HepG2 (cell line): ENCODE data around the gene ABCC5. TPM values are rescaled to one million over a fixed set of nuclear protein-coding genes. Genes with fewer than 3 reads are reported as not detected.

ENCODE experiments used
- ATAC-seq: fragments of 200-7000 bp; cut with Tn5 transposase; 3 replicates; pipeline ENCODE4 v1.9.1; 2020; ENCODE audit warnings: mild to moderate bottlenecking, moderate library complexity
- BruUV-seq: library from RNA; stranded (reverse); fragments of 400-500 nt; replicated peaks from 2 replicates; lab custom pipeline; 2021; lab: Mats Ljungman, UMichigan
- CTCF ChIA-PET: fragments of 300-600 bp; formaldehyde crosslinking; extraction: SDS; loops from one replicate; lab custom pipeline; 2021; ENCODE audit warnings: low total read pairs, inconsistent platforms, low intra/inter-chr PET ratio; lab: Yijun Ruan, JAX
- POLR2A ChIA-PET: fragments of 350-600 bp; sonication (Branson Sonifier 250); formaldehyde crosslinking; loops from one replicate; lab custom pipeline; 2020; ENCODE audit warnings: antibody characterized with exemption, inconsistent platforms; lab: Yijun Ruan, JAX
- DNase-seq: peaks from one replicate; pipeline ENCODE4 v3.0.0-alpha.2; 2015; ENCODE audit warnings: low spot score
- FAIRE-seq: peaks from 3 replicates; lab custom pipeline; 2011; peaks lifted over from hg19 to GRCh38; lab: Jason Lieb, UNC
- H2AFZ ChIP-seq: one replicate; pipeline ENCODE4 v1.6.1; 2011; ENCODE audit warnings: low read length, inconsistent platforms
- H3K27ac ChIP-seq: fragments of 300-600 bp; 3 replicates; pipeline ENCODE4 v1.8.0; 2011; ENCODE audit warnings: mixed run types, mild to moderate bottlenecking, mixed read lengths, low read length, inconsistent platforms; ENCODE audit not compliant: insufficient read depth; ENCODE audit errors: extremely low read length
- H3K27me3 ChIP-seq, 2 experiments: fragments of 200-600 bp in 1 of 2; 2 replicates in 1 of 2; 3 replicates in 1 of 2; pipeline versions ENCODE4 v1.6.0 to v1.8.0; 2011; ENCODE audit warnings: low read length in 2 of 2, mild to moderate bottlenecking in 2 of 2, moderate library complexity in 2 of 2, inconsistent platforms in 1 of 2; ENCODE audit not compliant: insufficient read depth in 2 of 2, control insufficient read depth in 1 of 2
- H3K36me3 ChIP-seq, 2 experiments: fragments of 200-600 bp in 1 of 2; replicated peaks in 1 of 2; 2 replicates in 1 of 2; 3 replicates in 1 of 2; pipeline versions ENCODE4 v1.5.1 to v1.8.0; 2011; ENCODE audit warnings: low read length in 2 of 2, inconsistent platforms in 1 of 2; ENCODE audit not compliant: insufficient read depth in 2 of 2, control insufficient read depth in 1 of 2
- H3K4me1 ChIP-seq: 2 replicates; pipeline ENCODE4 v1.5.1; 2012; ENCODE audit warnings: low read length, inconsistent platforms; ENCODE audit not compliant: insufficient read depth
- H3K4me2 ChIP-seq: 2 replicates; pipeline ENCODE4 v1.6.0; 2011; ENCODE audit warnings: low read depth, low read length, inconsistent platforms
- H3K4me3 ChIP-seq, 3 experiments: fragments of 200-600 bp in 1 of 3; sonication (generic), shearing (Covaris generic) in 1 of 3; replicated peaks in 1 of 3; 2 replicates each; pipeline ENCODE4 v1.5.1; 2011 to 2016; ENCODE audit warnings: low read length in 3 of 3, inconsistent platforms in 2 of 3, low read depth in 2 of 3, mild to moderate bottlenecking in 2 of 3, control low read depth in 1 of 3, mixed read lengths in 1 of 3; ENCODE audit not compliant: insufficient read depth in 1 of 3
- H3K79me2 ChIP-seq: one replicate; pipeline ENCODE4 v1.6.1; 2011; ENCODE audit warnings: low read length, inconsistent platforms; ENCODE audit not compliant: insufficient read depth
- H3K9ac ChIP-seq: 2 replicates; pipeline ENCODE4 v1.6.0; 2011; ENCODE audit warnings: mild to moderate bottlenecking, low read depth, low read length, inconsistent platforms; ENCODE audit not compliant: insufficient read depth
- H3K9me3 ChIP-seq: 2 replicates; pipeline ENCODE4 v1.5.1; 2012; ENCODE audit warnings: mild to moderate bottlenecking, low read length
- H4K20me1 ChIP-seq: 2 replicates; pipeline ENCODE4 v1.6.0; 2011; ENCODE audit warnings: inconsistent platforms, mild to moderate bottlenecking, low read length, moderate library complexity; ENCODE audit not compliant: insufficient read depth
- EZH2 ChIP-seq: conservative IDR thresholded peaks from 2 replicates; pipeline ENCODE4 v1.6.1; 2012; ENCODE audit warnings: mild to moderate bottlenecking, low read depth, low read length, moderate library complexity
- HIVEP1 ChIP-seq: sonication (generic); formaldehyde crosslinking; IDR thresholded peaks from 2 replicates; pipeline ENCODE4 v1.4.0; 2020; ENCODE audit warnings: mild to moderate bottlenecking, missing genetic modification reagents
- POLR2AphosphoS2 ChIP-seq: IDR thresholded peaks from 2 replicates; pipeline ENCODE4 v1.6.1; 2011; ENCODE audit warnings: low read depth, low read length, improper control_type of control experiment
- SOX5 ChIP-seq: IDR thresholded peaks from 2 replicates; pipeline ENCODE4 v1.6.1; 2016; ENCODE audit warnings: borderline replicate concordance
- TP53 ChIP-seq: sonication (generic); formaldehyde crosslinking; conservative IDR thresholded peaks from 2 replicates; pipeline ENCODE4 v1.4.0; 2020; ENCODE audit warnings: missing genetic modification reagents
- YY1 ChIP-seq: IDR thresholded peaks from 2 replicates; pipeline ENCODE4 v1.6.1; 2011; ENCODE audit warnings: low read length, low read depth, moderate library complexity, mild to moderate bottlenecking; ENCODE audit not compliant: insufficient read depth, insufficient replicate concordance
- ZFP1 ChIP-seq: IDR thresholded peaks from 2 replicates; pipeline ENCODE4 v1.6.1; 2016
- ZFX ChIP-seq: sonication (generic); formaldehyde crosslinking; IDR thresholded peaks from 2 replicates; pipeline ENCODE4 v1.4.0; 2020; ENCODE audit warnings: mild to moderate bottlenecking, low read depth, missing genetic modification reagents, moderate library complexity
- ZNF274 ChIP-seq: sonication (generic); formaldehyde crosslinking; IDR thresholded peaks from 2 replicates; pipeline ENCODE4 v1.5.1; 2020; ENCODE audit warnings: mild to moderate bottlenecking, missing genetic modification reagents
- ZNF619 ChIP-seq: sonication (generic); formaldehyde crosslinking; IDR thresholded peaks from 2 replicates; pipeline ENCODE4 v1.4.0; 2020; ENCODE audit warnings: mild to moderate bottlenecking, missing genetic modification reagents
- ZNF687 ChIP-seq: sonication (generic); formaldehyde crosslinking; IDR thresholded peaks from 2 replicates; pipeline ENCODE4 v1.5.1; 2020; ENCODE audit warnings: mild to moderate bottlenecking, missing genetic modification reagents, moderate library complexity
- ZNF780A ChIP-seq: sonication (generic); formaldehyde crosslinking; IDR thresholded peaks from 2 replicates; pipeline ENCODE4 v1.8.0; 2022; ENCODE audit warnings: mild to moderate bottlenecking, missing genetic modification reagents, moderate library complexity
- ZNF879 ChIP-seq: sonication (generic); formaldehyde crosslinking; IDR thresholded peaks from 2 replicates; pipeline ENCODE4 v1.8.1; 2023; ENCODE audit warnings: missing genetic modification reagents
- whole genome bisulfite sequencing: methylation state at CpG from one replicate; pipeline ENCODE4 v1.1.6; 2017; ENCODE audit warnings: low lambda C conversion rate; 5-methylcytosine and 5-hydroxymethylcytosine counted together
- in situ Hi-C: cut with HindIII; loops from 2 replicates; pipeline ENCODE4 v1.10.0; 2017; ENCODE audit warnings: low pct_unique_long_range_greater_than_20kb; ENCODE audit not compliant: extremely low pct_ligation_motif_present
- intact Hi-C: fragments of 100-400 bp; cut with micrococcal nuclease; formaldehyde crosslinking; loops from one replicate; pipeline ENCODE4 v1.10.0; 2022; ENCODE audit not compliant: unreplicated experiment
- polyA plus RNA-seq, 8 experiments: library from polyadenylated mRNA; depleted of rRNA in 3 of 8; stranded (reverse) in 7 of 8; unstranded in 1 of 8; fragments of >200 nt; fragmentation: Illumina TruSeq in 4 of 8; extraction: Trizol in 4 of 8; gene quantifications; 2 replicates each; pipeline versions ENCODE4 v1.2.1 to v1.2.3, GENCODE V29; 2011 to 2016; ENCODE audit warnings: low read depth in 4 of 8, missing spikeins in 1 of 8, mixed read lengths in 1 of 8; ENCODE audit not compliant: insufficient read depth in 1 of 8
- total RNA-seq, 5 experiments: library from RNA; depleted of rRNA; stranded (reverse); fragments of >200 nt; fragmentation: Illumina TruSeq; extraction: Trizol; gene quantifications; 2 replicates each; pipeline ENCODE4 v1.2.3, GENCODE V29; 2016; ENCODE audit warnings: low read depth in 1 of 5
- TF ChIP-seq, protein P1 (sequence below): sonication (generic); formaldehyde crosslinking; IDR thresholded peaks from 2 replicates; pipeline ENCODE4 v1.8.0; 2022; ENCODE audit warnings: missing genetic modification reagents, mild to moderate bottlenecking, inconsistent platforms, borderline replicate concordance
- TF ChIP-seq, protein P2 (sequence below): sonication (generic); formaldehyde crosslinking; IDR thresholded peaks from 2 replicates; pipeline ENCODE4 v1.4.0; 2020; ENCODE audit warnings: missing genetic modification reagents

Gene ABCC5
- total and polyA plus RNA-seq, 2 of the 13 experiments (the other 11 are each of a cell fraction or from before 2014, with no cell fraction given), result 12.5 to 12.7 TPM

GRCh38 chr3:183966361-183966791, 51.3 kb downstream of the ABCC5 start (continued):
- no peak for TF ChIP-seq POLR2AphosphoS2

GRCh38 chr3:183962807-183963206, 54.9 kb downstream of the ABCC5 start:
- Histone ChIP-seq H2AFZ (no peak overlapping the region), H3K27me3 (no peaks in the 10 kb centered on the region), H3K4me1 (peaks cover 8% of the 10 kb centered on the region), H3K4me3 (no peak overlapping the region), H3K36me3 (peaks cover 2 to 22% of the 10 kb centered on the region in 2 experiments; a peak in 4 of 5 replicates), H3K9me3 (no peaks in the 10 kb centered on the region), H4K20me1 (no peaks in the 10 kb centered on the region), H3K9ac (no peak overlapping the region), H3K4me2 (no peak overlapping the region), H3K27ac (no peak overlapping the region), H3K79me2 (no peaks in the 10 kb centered on the region)
- WGBS, result 97% methylated on average over 3 of the region's 3 CpGs
- in situ Hi-C loops (no loop called here), intact Hi-C loops (no loop called here)
- no peak for DNase-seq
- BruUV-seq, result no TSS peak
- ATAC-seq, result no peak
- ChIA-PET POLR2A (no interaction called here), CTCF (no interaction called here)
- FAIRE-seq, result no peak
- TF ChIP-seq, protein P1, sequence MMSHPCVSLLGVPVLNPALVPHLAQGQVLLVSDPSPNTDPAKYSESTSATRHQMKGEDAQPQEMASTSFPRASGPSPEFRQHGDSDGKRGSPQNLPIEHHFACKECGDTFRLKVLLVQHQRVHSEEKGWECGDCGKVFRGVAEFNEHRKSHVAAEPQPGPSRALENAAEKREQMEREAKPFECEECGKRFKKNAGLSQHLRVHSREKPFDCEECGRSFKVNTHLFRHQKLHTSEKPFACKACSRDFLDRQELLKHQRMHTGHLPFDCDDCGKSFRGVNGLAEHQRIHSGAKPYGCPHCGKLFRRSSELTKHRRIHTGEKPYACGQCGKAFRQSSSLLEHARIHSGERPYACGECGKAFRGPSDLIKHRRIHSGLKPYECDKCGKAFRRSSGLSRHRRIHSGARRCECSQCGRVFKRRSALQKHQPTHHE, result no peak
- no peak for TF ChIP-seq ZNF619 (CRISPR knock-in tag)
- TF ChIP-seq ZNF879 (CRISPR knock-in tag), result no peak
- no peak for TF ChIP-seq ZNF687 (CRISPR knock-in tag)
- TF ChIP-seq ZNF780A (CRISPR knock-in tag), result no peak
- no peak for TF ChIP-seq SOX5 (CRISPR knock-in tag)
- no peak for TF ChIP-seq EZH2
- TF ChIP-seq POLR2AphosphoS2, result no peak
- TF ChIP-seq, protein P2, sequence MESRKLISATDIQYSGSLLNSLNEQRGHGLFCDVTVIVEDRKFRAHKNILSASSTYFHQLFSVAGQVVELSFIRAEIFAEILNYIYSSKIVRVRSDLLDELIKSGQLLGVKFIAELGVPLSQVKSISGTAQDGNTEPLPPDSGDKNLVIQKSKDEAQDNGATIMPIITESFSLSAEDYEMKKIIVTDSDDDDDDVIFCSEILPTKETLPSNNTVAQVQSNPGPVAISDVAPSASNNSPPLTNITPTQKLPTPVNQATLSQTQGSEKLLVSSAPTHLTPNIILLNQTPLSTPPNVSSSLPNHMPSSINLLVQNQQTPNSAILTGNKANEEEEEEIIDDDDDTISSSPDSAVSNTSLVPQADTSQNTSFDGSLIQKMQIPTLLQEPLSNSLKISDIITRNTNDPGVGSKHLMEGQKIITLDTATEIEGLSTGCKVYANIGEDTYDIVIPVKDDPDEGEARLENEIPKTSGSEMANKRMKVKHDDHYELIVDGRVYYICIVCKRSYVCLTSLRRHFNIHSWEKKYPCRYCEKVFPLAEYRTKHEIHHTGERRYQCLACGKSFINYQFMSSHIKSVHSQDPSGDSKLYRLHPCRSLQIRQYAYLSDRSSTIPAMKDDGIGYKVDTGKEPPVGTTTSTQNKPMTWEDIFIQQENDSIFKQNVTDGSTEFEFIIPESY, result no peak
- no peak for TF ChIP-seq YY1
- TF ChIP-seq HIVEP1 (CRISPR knock-in tag), result no peak
- TF ChIP-seq ZFX, result no peak
- TF ChIP-seq TP53 (CRISPR knock-in tag), result no peak
- no peak for TF ChIP-seq ZFP1 (CRISPR knock-in tag)
- TF ChIP-seq ZNF274, result no peak
